ENCODE measurements around the gene ACSM2B.
"Not testable (repeated sequence)": the region's sequence is repeated elsewhere in the genome, so short reads cannot be mapped to it uniquely, and the experiment has no call there.

The ACSM2B gene

DNA sequence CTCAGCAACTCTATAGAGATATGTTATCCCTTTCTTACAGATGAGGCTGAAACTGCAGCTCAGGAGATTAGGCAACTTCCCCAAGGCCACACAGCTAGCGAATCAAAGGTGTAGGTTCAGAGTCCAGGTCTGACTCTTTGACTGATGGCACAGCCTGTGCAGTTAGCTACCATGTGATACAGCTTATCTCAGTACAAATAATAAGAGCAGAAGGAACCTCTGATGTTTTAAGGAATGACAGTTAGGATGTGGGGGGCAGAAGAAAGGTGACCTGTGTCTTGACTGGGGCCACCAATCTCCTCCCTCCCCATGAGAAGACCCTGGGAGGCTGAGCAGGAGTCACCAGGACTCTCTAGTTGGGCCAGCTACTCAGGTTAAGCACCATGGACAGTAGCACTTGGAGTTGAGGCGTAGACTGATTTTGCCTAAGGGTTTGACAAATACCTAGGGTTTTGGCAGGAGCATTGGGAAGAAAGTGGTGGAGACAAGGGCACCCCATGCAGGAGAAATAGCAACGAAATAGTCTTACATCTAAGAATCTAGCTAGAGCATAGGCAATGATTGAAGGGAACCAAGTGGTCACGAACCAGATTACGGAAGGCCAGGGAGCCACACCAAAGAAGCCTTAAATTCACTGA lies 22.8 kb upstream of the ACSM2B start:
- DNase-seq: no peak

DNA sequence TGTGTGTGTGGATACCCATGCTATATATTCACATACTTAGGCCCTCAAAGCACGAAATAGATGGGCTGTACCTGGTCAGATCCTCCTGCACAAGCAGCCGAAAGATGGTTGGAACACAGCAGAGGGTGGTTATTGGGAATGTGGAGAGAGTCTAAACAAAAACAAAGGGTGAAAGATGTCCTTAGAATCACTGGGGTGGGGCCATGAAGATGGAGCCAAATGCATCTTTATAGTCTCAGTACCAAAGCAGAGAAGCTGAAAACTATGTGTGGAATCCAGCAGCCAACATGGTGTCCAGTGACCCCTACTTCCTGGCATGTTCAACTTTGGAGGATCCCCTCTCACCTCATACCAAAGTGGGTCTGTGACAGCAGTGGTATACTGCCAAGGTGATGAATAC lies 19.5 kb upstream of the ACSM2B start:
- DNase-seq: not testable (repeated sequence)

DNA sequence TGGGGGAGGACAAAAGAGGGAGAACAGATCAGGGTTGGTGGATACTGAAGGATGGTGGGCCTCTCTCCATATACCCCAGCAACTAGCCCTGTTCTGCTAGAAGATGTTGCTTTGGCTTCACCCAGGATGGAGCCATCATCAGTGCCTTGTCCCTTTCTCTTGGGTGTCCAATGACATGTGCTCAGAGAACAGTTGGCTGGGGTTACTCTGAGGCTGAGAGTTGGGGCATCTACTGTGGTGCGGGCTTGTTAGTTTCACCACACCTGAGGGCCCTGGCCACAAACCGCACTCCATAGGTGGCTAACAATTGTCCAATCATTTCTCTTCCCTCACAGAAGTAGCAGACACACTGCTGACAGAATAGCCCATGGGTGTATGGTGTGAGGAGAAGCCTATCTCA lies 18.9 kb upstream of the ACSM2B start:
- DNase-seq: not testable (repeated sequence)

DNA sequence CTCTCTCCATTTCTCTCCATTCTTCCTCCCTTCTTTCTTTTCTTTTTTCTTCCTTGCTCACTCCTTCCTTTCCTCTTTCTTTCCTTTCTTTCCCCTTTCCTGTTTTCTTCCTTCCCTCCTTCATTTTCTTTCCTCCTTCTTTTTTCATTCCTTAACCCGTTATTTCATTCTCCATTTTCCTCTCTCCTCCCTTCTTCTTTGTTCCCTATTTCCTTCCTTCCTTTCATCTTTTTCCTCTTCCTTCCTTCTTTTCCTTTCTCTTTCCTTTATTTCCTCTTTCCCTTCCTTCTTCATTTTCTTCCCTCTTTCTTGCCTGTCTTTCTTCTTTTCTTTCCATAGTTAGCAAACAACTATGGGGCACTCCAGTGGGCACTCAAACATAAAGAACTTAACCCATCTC lies 16.6 kb upstream of the ACSM2B start:
- DNase-seq: not testable (repeated sequence)

DNA sequence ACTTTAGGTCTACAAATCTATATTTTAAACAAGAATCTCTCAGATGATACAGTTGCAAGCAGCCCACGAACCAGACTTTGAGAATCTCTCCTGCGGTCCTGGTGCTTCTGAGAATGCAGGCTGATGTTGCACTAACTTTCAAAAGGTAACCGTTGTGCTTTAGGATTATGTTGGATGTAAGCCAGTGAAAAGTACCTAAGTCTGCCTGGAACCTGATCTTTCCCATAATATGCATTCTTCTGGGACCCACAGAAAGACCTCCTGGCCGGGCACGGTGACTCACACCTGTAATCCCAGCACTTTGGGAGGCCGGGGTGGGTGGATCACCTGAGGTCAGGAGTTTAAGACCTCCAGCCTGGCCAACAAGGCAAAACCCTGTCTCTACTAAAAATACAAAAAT lies 13.3 kb upstream of the ACSM2B start:
- not testable (repeated sequence) for DNase-seq

DNA sequence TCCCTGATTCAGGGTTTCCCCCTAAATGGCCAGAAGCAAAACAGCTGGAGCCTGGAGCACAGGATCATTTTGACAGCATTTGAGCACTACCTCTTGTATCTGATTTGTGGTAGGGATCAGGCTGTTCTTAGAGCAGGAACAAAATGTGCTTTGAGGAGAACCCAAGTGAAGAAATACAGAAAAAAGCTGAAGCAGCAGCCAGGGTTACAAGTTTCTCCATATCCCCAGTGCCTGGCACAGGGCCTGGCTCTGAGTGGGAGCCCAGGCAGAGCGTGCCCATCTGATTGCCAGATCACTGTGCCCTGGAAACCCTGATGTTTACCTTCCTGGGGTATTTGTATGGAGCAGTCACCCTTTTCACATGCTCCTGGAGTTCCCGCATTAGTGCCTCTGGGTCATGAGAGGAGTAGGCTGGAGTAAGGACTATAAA lies 11.5 kb upstream of the ACSM2B start:
- DNase-seq: peak in 4 of 51 donors; percentile 0 to 13 (median 12)

GRCh38 chr16:20586716-20587115 lies 10.5 kb upstream of the ACSM2B start:
- not testable (repeated sequence) for DNase-seq

DNA sequence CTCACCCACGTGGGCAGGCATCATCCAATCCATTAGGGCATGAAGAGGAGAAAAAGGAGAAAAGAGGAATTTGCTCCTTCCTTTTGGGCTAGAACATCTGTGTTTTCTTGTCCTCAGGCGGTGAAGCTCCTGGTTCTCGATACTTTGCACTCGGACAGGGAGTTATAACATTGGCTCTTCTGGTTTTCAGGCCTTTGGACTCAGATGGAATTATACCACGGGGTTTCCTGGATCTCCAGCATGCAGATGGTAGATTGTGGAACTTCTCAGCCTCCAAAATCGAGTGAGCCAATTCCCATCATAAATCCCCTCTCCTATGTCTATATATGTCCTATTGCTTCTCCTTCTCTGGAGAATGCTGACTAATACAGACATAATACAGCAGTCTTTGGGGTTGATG lies 9.9 kb upstream of the ACSM2B start:
- DNase-seq: not testable (repeated sequence)

DNA sequence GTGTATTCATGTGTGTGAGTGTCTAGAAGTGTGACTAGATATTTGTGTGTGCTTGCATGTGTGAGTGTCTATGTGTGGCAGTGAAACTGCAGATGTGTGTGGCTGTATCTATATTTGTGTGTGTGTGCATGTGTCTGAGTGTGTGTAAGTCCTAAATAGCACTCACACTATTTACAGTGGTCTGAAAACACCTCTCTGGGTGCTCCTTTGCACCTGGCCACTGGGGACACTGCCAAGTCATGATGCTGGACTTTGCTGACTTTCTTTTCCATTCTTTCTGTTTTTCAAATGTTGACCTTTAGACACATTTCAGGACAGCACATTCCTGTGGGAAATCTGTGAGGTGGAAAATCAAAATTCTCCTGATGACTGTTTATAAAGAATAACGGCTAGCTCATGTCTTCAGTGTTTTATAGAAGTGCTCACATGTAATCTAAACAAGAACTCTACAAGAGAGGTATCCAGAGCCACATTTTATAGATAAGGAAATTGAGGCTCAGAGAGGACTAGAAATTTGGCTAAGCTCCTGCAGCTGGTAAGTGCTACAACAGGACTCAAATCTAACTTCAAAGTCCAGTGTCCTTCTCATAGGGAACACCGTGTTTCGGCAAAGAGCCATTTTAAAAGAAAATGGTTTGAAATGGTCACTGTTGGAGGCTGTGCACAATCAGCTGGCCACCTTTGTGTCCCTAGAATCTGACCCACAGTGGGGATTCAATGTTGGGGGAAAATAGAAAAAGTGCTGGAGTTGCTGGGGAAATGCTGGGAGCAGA lies 4.5 kb upstream of the ACSM2B start:
- DNase-seq: not testable (repeated sequence)

- not testable (repeated sequence) for DNase-seq
Observed at GRCh38 chr16:20578091-20578490, 1.9 kb upstream of the ACSM2B start.

GRCh38 chr16:20569117-20569651 lies 7.0 kb downstream of the ACSM2B start:
- DNase-seq: not testable (repeated sequence)

- DNase-seq: no peak
Observed at GRCh38 chr16:20568404-20568803, 7.8 kb downstream of the ACSM2B start.

- no peak for DNase-seq
Observed at GRCh38 chr16:20566864-20567263, 9.3 kb downstream of the ACSM2B start.

DNA sequence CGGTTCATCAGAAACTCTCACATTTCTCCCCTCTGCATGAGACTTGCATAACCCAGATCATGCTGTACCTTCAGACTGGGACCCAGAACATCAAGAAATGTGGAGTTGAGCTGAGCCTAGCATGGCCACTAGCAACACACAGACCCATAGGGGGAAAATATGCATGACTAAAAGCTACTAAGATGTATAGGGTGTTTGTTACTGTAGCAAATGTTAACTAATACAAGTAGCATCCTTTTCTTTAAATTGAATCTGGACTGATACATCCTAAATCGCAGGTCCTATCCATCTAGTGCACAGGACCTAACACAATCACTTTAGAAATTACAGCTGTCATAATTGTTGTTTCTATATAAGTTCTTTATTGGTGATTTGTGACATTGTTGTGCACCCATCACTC lies 10.8 kb downstream of the ACSM2B start:
- DNase-seq: not testable (repeated sequence)

- not testable (repeated sequence) for DNase-seq
Observed at GRCh38 chr16:20564218-20564617, 11.9 kb downstream of the ACSM2B start.

- not testable (repeated sequence) for DNase-seq
Observed at GRCh38 chr16:20555628-20556027, 20.5 kb downstream of the ACSM2B start.

DNA sequence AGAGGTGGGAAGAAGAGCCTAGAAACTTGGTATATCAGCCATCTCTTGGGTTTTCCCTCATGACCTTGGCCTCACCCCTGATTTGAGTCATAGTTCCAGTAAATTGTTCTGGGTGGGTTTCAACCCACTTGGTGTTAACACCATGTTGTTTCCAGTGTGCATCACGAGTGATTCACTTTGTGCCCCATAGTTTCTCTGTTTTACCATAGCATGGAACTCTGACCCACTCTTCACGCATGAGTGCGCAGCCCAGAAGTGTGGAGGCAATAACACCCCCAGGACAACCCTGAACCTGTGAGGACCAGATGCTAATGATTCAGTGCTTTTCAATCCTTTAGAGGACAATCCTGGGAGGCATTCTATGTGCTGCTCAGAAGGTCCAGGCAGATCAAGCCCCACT lies 21.5 kb downstream of the ACSM2B start:
- not testable (repeated sequence) for DNase-seq

GRCh38 chr16:20553493-20553892 lies 22.7 kb downstream of the ACSM2B start:
- not testable (repeated sequence) for DNase-seq

DNA sequence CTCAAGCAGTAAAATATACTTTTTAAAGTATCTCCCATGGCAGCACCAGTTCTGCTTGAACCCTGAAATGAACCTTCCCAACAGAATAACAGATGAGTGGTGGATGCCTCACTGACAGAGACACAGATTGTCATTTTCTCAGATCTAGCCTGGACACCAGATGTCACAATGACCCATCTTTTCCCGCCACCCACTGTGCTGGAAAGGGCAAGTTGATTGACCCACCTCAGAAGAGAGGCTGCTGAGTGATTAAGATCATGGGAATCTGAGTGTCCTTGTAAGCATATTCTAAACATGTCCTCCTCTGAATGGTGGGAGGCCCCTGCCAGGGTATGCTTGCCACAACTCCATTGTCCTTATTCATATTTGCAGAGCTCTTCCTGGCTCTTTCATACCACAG lies 29.2 kb downstream of the ACSM2B start:
- DNase-seq: not testable (repeated sequence)

- DNase-seq: not testable (repeated sequence)
Observed at GRCh38 chr16:20546278-20546853, 29.8 kb downstream of the ACSM2B start.

DNA sequence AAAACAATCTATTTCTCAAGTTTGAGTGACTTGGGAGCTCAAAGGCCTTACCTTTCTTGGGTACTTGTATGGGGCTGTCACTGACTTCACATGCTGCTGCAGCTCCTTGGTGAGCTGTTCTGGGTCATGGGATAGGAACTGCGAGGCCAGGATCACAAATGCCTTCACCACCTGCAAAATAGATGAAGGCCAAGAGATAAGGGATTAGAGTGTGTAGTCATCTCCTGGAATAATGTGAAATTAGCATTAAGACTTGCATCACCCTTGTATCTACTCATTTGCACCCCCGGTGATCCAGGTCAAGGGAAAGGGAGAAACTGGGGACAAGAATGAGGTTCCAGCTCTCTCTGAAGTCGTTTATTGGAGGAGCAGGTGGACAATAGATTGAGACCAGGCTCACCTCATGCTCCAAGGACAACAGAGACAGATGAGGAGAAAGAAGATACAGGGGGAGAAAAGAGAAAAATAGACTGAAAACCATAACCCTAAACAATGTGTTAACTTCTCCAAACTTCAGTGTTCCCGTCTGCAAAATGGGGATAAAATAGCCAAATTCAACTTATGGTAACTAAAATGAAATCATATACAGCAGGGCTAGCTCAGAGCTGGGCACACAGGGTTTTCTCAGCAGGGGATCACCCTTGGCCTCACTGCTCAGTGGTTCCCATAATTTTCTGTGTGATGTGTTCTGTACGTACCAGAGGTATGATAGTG lies 35.4 kb downstream of the ACSM2B start:
- DNase-seq: not testable (repeated sequence)

DNA sequence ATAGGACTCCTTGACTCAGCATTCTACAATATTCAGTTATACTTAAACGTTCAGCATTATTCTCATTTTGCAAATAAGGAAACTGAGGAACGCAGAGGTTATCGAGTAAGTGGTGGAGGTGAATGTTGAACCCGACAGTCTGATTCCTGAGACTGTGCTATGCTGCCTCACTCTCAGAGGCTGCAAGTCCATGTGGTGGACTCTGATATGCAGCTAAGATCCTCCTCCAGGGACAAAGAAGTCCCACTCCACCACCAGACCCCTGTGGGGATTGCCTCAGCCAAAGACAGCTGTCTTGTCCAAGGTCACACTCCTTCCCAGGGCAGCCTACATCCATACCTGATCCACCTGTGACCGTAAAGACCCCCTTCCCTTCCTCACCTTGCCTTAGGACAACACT lies 37.5 kb downstream of the ACSM2B start:
- DNase-seq: no peak
